C4-2B (cell line): Measurements from ENCODE around the gene DLGAP4.

Experiments used
- H3K27ac ChIP-seq: fragments of 450-650 bp; 2 replicates; pipeline ENCODE4 v1.5.1; 2017
- CTCF ChIP-seq: fragments of 450-650 bp; conservative IDR thresholded peaks from 2 replicates; pipeline ENCODE4 v1.5.1; 2017; ENCODE audit warnings: mild to moderate bottlenecking
- ZFX ChIP-seq: fragments of 450-650 bp; IDR thresholded peaks from 2 replicates; pipeline ENCODE4 v1.6.1; 2017

DLGAP4 gene

GRCh38 chr20:36315545-36316351 is 9.6 kb downstream of the DLGAP4 start:
- H3K27ac ChIP-seq: no peak overlapping the region
- no peak for TF ChIP-seq ZFX
- TF ChIP-seq CTCF: no peak

- TF ChIP-seq CTCF (no peak), ZFX (no peak)
- no peak overlapping the region for H3K27ac ChIP-seq
These were observed 11.5 kb downstream of the DLGAP4 start for GRCh38 chr20:36317675-36318074.

GRCh38 chr20:36318166-36318565 is 12.0 kb downstream of the DLGAP4 start:
- TF ChIP-seq ZFX (no peak), CTCF (no peak)
- H3K27ac ChIP-seq: no peak overlapping the region

GRCh38 chr20:36319356-36320260 is 13.5 kb downstream of the DLGAP4 start:
- TF ChIP-seq CTCF (no peak), ZFX (no peak)
- no peak overlapping the region for H3K27ac ChIP-seq

- TF ChIP-seq ZFX (no peak), CTCF (no peak)
- no peak overlapping the region for H3K27ac ChIP-seq
These were observed 14.2 kb downstream of the DLGAP4 start for GRCh38 chr20:36320261-36320897.

- TF ChIP-seq CTCF (no peak), ZFX (no peak)
- no peak overlapping the region for H3K27ac ChIP-seq
These were observed 15.0 kb downstream of the DLGAP4 start for GRCh38 chr20:36320898-36321695.
